ENCODE measurements around the gene CCDC18.
"Not testable (repeated sequence)": the region's sequence is repeated elsewhere in the genome, so short reads cannot be mapped to it uniquely, and the experiment has no call there.

CCDC18 gene

GRCh38 chr1:93239863-93240262 is 59.3 kb downstream of the CCDC18 start:
- DNase-seq = no peak

GRCh38 chr1:93243233-93243632 is 62.7 kb downstream of the CCDC18 start:
- not testable (repeated sequence) for DNase-seq

GRCh38 chr1:93244298-93245069 is 64.0 kb downstream of the CCDC18 start:
- no peak for DNase-seq

GRCh38 chr1:93251966-93252365 is 71.4 kb downstream of the CCDC18 start:
- no peak for DNase-seq

DNA sequence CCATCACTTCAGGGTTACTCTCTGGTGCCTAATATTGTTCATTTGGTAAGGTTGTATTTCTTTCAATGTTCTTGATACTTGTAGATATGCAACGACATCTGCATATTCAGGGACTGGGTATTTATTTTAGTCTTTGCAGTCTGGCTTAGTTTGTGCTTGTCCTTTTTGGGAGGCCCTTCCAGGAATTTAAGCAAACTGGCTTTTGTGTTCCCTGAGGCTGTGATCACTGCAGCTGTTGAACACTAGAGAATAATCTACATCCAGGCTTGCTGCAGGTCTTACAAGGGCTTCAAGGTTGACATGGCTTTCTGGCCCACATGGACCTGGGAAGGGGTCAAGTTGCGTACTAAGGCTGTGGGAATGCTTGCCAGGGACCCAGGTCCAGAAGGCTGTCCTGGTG is 72.1 kb downstream of the CCDC18 start:
- DNase-seq = no peak

GRCh38 chr1:93253516-93253915 is 73.0 kb downstream of the CCDC18 start:
- no peak for DNase-seq

DNA sequence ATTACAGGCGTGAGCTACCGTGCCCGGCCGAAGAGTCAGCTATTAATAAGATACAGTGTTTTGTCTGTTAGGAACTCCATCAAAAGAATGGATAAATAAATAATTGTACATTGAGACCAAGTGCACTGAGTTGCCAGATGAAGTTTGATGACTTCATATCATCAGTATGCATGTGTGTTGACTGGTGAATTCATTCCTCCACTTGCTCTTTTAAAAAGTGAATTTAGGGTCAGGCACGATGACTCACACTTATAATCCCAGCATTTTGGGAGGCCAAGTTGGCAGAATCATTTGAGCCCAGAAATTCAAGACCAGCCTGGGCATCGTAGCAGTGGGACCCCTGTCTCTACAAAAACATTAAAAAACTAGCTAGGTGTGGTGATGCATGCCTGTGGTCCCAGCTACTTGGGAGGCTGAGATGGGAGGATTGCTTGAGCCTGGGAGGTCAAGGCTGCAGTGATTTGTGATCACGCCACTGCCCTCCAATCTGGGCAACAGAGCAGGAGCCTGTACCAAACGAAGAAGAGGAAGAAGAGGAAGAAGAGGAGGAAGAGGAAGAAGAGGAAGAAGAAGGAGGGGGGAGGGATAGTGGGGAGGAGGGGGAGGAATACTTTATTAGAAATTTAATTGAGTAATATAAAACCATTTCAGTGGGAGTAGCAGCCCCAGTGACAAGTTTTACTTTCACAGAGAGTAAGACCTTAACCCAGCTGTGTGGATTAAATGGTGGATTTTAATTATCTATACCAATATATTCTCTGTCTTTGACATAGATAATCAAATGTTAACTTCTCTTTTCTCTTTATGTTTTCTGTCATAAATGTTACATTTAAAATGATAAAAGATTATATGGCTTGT is 74.9 kb downstream of the CCDC18 start:
- no peak for DNase-seq

GRCh38 chr1:93256433-93256832 is 75.9 kb downstream of the CCDC18 start:
- DNase-seq = no peak

DNA sequence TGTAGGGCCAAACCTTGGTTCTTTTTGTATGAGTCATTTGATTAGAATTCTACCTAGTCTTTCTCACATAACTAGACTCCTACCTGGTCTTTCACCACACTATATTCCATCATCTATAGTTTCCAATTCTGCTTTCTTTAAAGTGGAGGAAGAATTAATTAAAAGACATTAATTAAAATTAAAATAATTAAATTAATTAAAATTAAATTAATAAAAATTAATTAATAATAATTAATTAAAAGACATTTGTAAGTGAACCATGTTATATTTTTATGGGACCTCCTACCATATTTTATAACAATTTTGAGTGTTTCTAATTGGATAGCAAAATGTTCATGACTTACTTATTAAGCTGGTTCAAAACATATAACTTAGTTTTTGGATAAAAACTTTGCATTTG is 77.4 kb downstream of the CCDC18 start:
- no peak for DNase-seq

- not testable (repeated sequence) for DNase-seq
These were observed 80.2 kb downstream of the CCDC18 start for GRCh38 chr1:93260726-93261125.

DNA sequence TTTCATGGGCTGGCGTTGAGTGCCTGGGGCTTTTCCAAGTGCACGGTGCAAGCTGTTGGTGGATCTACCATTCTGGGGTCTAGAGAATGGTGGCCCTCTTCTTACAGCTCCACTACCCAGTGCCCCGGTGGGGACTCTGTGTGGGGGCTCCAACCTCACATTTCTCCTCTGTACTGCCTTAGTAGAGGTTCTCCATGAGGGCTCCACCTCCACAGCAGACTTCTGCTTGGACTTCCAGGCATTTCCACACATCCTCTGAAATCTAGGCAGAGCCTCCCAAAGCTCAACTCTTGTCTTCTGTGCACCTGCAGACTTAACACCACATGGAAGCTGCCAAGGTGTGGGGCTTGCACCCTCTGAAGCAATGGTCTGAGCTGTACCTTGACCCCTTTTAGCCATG is 82.1 kb downstream of the CCDC18 start:
- DNase-seq = no peak

GRCh38 chr1:93268888-93269287 is 88.4 kb downstream of the CCDC18 start:
- DNase-seq = not testable (repeated sequence)

- DNase-seq = not testable (repeated sequence)
These were observed 94.7 kb downstream of the CCDC18 start for GRCh38 chr1:93275262-93275633.

DNA sequence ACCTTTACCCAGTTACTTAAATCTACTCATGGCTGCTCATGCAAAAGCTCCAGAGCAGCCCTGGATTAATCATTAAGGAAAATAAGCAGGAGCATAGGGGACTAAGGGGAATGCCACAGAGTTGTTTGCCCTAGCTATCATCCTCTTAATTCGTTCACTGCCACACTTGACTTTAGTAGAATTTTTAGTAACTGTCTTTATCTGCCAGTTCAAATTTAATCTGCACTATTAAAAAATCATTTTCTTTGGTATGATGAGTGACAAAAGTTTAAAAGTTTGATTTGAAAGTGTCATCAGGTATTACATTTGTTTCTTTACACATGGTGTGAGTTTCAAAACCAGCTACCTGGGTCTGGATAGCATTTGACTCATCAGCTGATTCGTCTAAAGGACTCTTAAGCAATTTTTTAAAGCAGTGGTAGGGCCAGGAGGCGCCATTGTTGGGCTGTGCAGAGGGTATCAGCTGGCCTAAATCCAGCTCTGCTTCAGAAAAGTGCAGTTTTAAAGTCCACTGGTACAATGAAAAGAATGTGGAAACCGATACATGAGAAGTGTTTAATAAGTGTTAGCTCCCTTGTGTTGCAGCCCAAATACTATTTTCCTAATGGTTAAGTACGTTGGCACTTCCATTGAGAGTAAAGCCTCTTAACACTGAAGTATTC is 95.2 kb downstream of the CCDC18 start:
- DNase-seq = no peak

GRCh38 chr1:93277530-93277929 is 97.0 kb downstream of the CCDC18 start:
- DNase-seq = not testable (repeated sequence)

- DNase-seq = no peak
These were observed 103.0 kb downstream of the CCDC18 start for GRCh38 chr1:93283496-93283895.

DNA sequence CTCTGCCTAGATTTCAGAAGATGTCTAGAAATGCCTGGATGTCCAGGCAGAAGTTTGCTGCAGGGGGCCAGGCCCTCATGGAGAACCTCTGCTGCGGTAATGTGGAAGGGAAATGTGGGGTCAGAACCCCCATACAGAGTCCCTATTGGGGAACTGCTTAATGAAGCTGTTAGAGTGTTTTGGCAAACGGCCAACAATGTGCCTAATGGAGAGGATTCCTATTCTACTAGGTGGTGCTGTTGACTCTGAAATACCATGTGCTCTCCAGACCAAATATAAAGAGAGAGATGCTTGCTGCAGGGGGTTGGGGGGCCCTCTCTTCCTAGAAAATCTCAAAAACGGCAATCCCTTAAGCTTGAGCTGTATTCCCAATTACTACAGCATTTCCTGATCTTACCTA is 108.0 kb downstream of the CCDC18 start:
- no peak for DNase-seq

DNA sequence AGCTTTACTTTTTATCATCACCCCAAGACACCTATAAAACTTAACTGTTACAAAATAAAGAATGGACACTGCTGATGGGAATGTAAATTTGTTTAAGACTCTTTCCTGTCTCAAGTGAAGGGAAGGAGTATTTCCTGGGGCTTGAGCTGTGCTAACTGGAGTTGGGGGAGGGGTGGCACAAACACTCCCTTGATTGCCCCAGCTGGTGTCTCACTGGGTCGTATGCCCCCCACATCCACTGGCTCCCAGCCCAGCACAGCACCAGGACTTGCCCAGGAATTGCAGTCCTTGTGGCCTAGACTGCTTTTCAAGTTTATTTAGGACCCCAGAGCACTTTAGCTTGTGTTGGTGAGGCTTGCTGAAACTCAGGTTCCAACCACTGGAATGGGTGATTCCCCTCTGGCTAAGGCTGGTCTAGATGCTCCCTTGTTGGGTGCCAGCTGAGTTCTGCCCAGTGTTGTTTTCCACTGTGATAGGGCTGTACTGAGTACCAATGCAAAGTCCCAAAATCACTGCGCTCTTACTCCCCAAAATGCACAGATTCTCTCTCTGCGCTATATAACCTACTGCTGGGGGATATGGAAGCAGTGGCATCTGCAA is 116.1 kb downstream of the CCDC18 start:
- no peak for DNase-seq

GRCh38 chr1:93301131-93301530 is 120.6 kb downstream of the CCDC18 start:
- no peak for DNase-seq

GRCh38 chr1:93302078-93302477 is 121.6 kb downstream of the CCDC18 start:
- no peak for DNase-seq

GRCh38 chr1:93304716-93305138 is 124.2 kb downstream of the CCDC18 start:
- DNase-seq = peak; percentile 62

- no peak for DNase-seq
These were observed 126.4 kb downstream of the CCDC18 start for GRCh38 chr1:93306920-93307319.

DNA sequence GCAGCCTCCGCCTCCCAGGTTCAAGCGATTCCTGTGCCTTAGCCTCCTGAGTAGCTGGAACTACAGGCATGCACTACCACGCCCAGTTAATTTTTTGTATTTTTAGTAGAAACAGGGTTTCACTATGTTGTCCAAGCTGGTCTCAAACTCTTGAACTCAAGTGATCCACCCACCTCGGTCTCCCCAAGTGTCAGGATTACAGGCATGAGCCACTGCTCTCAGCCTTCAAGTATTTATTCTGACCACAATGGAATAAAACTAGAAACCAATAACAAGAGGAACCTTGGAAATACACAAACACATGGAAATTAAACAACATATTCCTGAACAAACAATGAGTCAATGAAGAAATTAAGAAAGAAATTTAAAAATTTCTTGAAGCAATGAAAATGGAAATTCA is 132.5 kb downstream of the CCDC18 start:
- DNase-seq = no peak

Measured in activated CD4-positive, alpha-beta T cell treated with anti-CD3 and anti-CD28 coated beads, Interleukin-2, amount 50 U/mL, for 16 hours (primary cell).